Subcutaneous adipose tissue (tissue), 4 donors: ENCODE data around the gene HCCS. TPM values are rescaled to one million over a fixed set of nuclear protein-coding genes. Genes with fewer than 3 reads are reported as not detected.

Experiments
- total RNA-seq, 4 donors: library from RNA; depleted of rRNA; stranded (reverse); fragments of >200 nt; gene quantifications; one replicate each; pipeline ENCODE4 v1.1.0, GENCODE V29; 2016
- TF ChIP-seq, protein P1 (sequence below): fragments of 450-650 bp; IDR thresholded peaks from one replicate; pipeline ENCODE4 v1.5.1; 2016; ENCODE audit warnings: low read depth, mild to moderate bottlenecking, control low read depth, antibody characterized with exemption, moderate library complexity

HCCS gene
- total RNA-seq: 10 to 100 TPM in 1 of 4 donors, 1 to 10 TPM in 3; 8.5 to 10.6 (median 9.0) TPM

DNA sequence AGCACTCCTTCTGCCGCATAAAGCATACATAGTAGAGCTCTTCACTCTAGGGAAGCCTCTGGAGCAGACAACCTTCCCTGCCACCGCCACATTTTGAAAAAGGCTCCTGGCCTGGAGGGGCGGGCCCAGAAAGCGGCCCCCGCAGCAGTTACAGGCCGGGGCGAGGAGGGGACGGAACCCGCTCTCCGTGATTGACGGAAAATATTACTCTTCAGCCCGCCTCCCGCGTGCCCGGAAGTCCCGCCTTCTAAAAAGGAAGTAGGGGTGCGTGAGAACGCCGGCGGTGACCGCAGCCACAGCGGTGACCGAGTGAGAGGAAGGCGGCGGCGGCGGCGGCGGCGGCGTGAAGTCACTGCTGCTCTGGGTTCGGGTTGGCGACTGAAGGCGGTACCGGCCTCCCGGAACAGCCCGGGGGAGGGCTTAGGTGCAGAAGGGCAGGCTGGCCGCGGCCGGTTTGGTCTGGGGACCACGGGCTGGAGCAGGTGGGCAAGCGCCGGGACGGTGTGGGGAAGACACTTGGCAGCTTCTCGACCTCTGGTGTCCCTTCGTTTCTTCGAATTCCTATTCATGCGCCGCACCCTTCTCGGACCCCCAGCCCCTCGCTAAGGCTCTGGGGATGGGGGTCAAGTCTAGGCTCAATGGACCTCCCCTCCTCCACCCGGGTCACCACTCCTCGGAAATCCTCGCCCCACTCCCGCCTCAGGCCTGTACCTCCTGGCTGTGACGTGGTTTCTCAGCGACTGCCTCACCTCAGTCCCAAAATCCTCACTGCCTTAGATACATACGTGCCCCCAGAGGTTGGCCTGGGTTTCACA lies at the start of gene HCCS:
Gene HCCS (plus strand): TSS at position 296 of the 815 bp plus-strand sequence. CDS start 729 bp downstream, outside the sequence.
- TF ChIP-seq, protein P1, sequence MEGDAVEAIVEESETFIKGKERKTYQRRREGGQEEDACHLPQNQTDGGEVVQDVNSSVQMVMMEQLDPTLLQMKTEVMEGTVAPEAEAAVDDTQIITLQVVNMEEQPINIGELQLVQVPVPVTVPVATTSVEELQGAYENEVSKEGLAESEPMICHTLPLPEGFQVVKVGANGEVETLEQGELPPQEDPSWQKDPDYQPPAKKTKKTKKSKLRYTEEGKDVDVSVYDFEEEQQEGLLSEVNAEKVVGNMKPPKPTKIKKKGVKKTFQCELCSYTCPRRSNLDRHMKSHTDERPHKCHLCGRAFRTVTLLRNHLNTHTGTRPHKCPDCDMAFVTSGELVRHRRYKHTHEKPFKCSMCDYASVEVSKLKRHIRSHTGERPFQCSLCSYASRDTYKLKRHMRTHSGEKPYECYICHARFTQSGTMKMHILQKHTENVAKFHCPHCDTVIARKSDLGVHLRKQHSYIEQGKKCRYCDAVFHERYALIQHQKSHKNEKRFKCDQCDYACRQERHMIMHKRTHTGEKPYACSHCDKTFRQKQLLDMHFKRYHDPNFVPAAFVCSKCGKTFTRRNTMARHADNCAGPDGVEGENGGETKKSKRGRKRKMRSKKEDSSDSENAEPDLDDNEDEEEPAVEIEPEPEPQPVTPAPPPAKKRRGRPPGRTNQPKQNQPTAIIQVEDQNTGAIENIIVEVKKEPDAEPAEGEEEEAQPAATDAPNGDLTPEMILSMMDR: no peak

DNA sequence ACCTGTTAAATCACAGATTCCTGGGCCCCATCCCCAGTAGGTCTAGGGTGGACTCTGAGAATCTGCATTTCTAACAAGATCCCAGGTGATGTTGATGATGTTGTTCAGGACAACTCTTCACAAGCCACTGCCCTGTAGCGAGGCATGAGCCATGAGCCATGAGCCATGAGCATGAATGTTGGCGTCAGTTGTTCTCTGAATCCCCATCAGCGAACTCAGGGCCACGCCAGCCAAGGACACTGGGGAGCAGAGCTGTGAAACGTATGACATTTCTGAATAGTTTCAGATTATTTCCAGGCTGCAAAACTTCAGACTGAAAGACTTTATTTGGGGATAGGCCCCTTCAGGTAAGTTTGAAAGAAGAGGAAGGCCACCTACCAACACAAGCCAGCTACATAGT lies 46.9 kb upstream of the HCCS start:
- TF ChIP-seq, protein P1: no peak

DNA sequence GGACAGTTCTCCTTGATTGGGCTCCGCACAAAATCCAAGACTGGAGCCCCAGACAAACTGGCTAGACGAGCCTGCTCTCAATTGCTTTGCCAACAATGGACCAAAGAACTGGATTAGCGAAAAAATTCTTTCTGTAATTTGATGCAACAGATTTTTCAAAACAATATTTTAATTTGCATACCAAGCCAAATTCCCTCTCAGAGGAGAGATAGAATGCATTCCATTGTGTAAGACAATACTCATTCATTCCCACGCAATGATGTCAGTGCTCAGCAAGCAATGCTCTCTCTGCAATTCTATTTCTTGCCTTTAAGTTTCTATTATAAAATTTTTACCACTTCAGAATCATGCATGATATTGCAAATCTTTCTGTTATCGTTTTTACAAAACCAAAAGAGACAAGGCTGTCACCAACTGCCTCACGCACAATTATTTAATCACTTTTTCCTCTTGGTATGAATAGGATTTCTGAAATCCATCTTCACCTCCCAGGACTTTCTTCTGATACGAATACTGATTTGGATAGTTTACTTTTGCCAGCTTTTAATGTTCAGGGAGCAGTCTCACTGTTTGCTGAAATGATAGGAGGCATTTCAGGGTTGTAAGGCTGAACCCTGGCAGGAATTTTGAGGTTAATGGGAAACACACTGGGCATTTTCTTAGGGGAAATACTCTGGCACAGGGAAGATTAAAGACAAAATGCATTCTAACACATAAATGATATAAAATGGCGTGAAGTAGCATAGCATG lies 46.1 kb upstream of the HCCS start:
- TF ChIP-seq, protein P1: no peak

DNA sequence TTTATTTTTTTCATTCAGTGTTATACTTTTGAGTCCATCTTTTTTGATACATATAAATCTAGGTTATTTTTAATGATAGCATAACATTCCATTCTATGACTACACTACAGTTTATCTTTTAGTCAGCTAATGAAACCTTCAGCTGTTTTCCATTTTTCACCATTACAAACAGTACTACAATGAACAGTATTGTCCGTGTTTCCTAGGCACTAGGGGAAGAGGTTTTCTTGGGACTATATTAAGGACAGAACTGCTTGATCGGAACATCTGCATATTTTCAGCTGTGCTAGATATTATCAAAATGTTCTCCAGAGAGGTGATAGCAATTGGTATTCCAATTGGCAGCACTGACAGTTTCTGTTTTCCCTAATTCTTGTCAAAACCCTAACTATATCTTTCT lies 44.3 kb upstream of the HCCS start:
- TF ChIP-seq, protein P1: no peak

DNA sequence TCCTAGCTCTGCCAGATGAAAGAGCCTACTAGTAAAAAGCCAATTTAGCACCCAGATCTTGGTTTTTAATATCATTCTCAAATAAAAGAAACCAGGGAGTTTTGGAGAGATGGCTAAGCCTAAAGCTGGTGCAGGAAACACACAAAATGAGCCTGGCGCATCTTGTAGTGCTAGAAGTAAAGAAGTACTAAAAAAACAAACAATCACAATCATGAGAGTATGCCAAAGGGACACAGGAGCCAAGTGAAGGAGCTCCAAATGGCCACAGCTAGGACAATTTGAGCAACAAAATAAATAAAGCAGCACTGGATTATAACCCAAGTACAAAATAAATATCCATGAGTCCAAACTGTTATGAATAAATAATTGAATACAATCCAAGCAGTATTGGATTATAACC lies 37.8 kb upstream of the HCCS start:
- TF ChIP-seq, protein P1: no peak

DNA sequence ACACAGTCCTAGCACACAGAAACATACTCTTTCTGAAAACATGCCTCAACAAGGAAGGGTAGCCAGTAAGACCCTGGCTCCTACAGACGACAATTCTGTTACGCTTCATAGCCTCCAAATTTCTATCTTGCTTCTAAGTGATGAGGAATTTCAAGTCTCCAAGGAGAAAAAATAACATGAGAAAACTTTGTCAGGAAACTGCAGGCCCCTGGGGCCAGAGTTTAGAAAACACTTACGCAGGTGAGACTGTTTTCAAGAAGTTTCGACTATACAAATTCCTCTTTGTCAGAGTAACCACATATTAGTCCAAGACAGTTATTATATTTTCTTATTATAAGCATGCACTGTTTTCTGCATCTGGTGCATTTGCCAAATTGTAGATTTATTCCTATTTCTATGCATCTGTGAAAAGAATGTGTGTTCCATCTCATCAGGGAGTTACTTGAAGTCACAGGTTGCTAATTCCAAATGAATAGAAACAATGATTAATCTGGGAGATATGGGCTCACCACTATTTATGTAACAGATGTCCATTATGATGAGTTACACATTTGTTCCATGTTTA lies 30.3 kb upstream of the HCCS start:
- TF ChIP-seq, protein P1: no peak

DNA sequence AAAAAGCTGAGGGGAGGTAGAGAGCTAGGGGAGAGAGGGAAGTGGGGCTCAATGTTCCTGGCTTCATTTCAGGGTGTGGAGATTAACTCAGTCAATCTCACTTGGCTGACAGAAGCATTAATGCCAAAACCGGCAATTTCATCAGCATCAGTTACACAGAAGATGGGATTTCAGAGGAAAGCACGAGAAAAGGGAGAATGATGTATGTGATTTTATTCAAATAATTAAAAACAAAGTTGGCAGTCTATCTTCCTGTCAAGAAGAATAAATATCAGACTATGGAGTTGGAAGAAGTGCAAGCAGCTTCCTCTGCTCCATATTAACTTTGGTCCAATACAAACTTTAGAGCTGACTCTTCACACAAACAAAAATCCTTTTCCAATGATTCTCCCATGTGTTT lies 29.6 kb upstream of the HCCS start:
- TF ChIP-seq, protein P1: no peak
